NCI-H128 (cell line): ENCODE results near the gene ABL2.

Experiments used
- DNase-seq: peaks from one replicate; lab custom pipeline; 2025; ENCODE audit not compliant: unreplicated experiment; lab: John Stamatoyannopoulos, UW

The ABL2 gene

GRCh38 chr1:179058487-179059483 lies 170.7 kb downstream of the ABL2 start:
- DNase-seq, result no peak

- DNase-seq, result no peak
Measured at GRCh38 chr1:179055937-179056336, 173.5 kb downstream of the ABL2 start.

DNA sequence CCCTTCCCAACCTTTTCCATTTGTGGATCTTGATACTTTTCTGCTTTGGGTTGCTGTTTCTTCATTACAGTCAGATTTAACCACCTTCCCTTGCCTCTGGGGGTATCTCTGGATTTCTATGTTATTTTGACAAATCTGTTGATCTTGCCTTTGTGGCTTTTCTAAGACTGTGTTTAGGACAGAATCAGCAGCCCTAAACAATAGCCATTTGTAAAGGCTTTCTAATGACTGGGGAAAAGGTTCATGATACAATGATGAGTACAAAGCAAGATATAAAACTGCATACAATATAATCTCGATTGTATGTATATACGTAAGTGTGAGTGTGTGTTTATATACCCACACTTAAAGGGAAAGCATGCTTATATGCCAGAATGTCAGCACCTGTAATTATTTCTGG lies 176.0 kb downstream of the ABL2 start:
- DNase-seq, result no peak

DNA sequence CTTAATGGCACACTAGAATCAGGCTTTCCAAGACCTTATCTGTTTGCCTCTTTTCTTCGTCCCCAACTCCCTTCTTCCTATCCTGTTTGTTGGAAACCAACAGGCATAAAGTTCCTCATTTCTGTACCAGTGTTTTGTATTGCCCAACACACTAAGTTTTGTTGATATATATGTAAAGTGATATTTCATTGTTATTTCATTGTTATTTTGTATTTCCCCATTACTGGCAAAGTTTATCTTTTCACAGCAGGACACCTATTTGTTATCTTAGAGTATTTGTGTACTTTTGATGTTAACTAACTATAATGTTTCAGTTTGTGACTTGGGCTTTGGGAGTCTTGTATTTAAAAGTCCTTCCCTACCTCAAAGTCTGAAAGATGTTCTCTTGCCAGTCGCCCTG lies 176.7 kb downstream of the ABL2 start:
- DNase-seq, result no peak
